HepG2 (cell line): ENCODE data around the gene BCAM. TPM values are rescaled to one million over a fixed set of nuclear protein-coding genes. Genes with fewer than 3 reads are reported as not detected.

Source experiments
- AFF4 ChIP-seq: sonication (generic); formaldehyde crosslinking; IDR thresholded peaks from 2 replicates; pipeline ENCODE4 v1.4.0; 2020; ENCODE audit warnings: missing genetic modification reagents
- CCAR2 ChIP-seq: fragments of 200-400 bp; formaldehyde crosslinking; optimal IDR thresholded peaks from 2 replicates; pipeline ENCODE3; 2018; ENCODE audit warnings: low read depth, mild to moderate bottlenecking, low read length, moderate library complexity
- CSRNP2 ChIP-seq: sonication (generic); formaldehyde crosslinking; conservative IDR thresholded peaks from 2 replicates; pipeline ENCODE4 v1.8.0; 2022; ENCODE audit warnings: low read depth, missing genetic modification reagents
- EED ChIP-seq: sonication (generic); formaldehyde crosslinking; IDR thresholded peaks from 2 replicates; pipeline ENCODE4 v1.5.0; 2020; ENCODE audit warnings: mild to moderate bottlenecking, missing genetic modification reagents
- ETV5 ChIP-seq: IDR thresholded peaks from 2 replicates; pipeline ENCODE4 v1.6.1; 2018; ENCODE audit warnings: missing biosample characterization, missing genetic modification reagents, inconsistent platforms, borderline replicate concordance
- HMG20A ChIP-seq: IDR thresholded peaks from 2 replicates; pipeline ENCODE4 v1.6.1; 2016; ENCODE audit warnings: borderline replicate concordance
- HNF4A ChIP-seq: sonication (generic); formaldehyde crosslinking; IDR thresholded peaks from 2 replicates; pipeline ENCODE4 v1.4.0; 2020; ENCODE audit warnings: missing genetic modification reagents
- IRF1 ChIP-seq: sonication (generic); formaldehyde crosslinking; IDR thresholded peaks from 2 replicates; pipeline ENCODE4 v1.4.0; 2020; ENCODE audit warnings: low read depth, mild to moderate bottlenecking, missing genetic modification reagents
- NR2F6 ChIP-seq, 2 experiments: IDR thresholded peaks; 2 replicates each; pipeline ENCODE4 v1.6.1; 2016; ENCODE audit warnings: antibody characterized with exemption in 1 of 2, mild to moderate bottlenecking in 1 of 2
- RELA ChIP-seq: sonication (generic); formaldehyde crosslinking; IDR thresholded peaks from 2 replicates; pipeline ENCODE4 v1.4.0; 2020; ENCODE audit warnings: missing genetic modification reagents
- TCF7 ChIP-seq: sonication (generic); IDR thresholded peaks from 2 replicates; pipeline ENCODE4 v1.6.1; 2016; ENCODE audit warnings: antibody characterized with exemption, low read depth
- ZBTB39 ChIP-seq: sonication (generic); formaldehyde crosslinking; IDR thresholded peaks from 2 replicates; pipeline ENCODE4 v1.5.0; 2020; ENCODE audit warnings: missing genetic modification reagents
- ZEB1 ChIP-seq: IDR thresholded peaks from 2 replicates; pipeline ENCODE4 v1.6.1; 2012; ENCODE audit warnings: mild to moderate bottlenecking, low read depth, inconsistent platforms; ENCODE audit not compliant: insufficient replicate concordance
- ZKSCAN1 ChIP-seq: fragments of 150-350 bp; IDR thresholded peaks from 2 replicates; pipeline ENCODE4 v1.6.1; 2014; ENCODE audit warnings: low read length
- ZNF138 ChIP-seq: sonication (generic); formaldehyde crosslinking; IDR thresholded peaks from 2 replicates; pipeline ENCODE4 v1.5.0; 2020; ENCODE audit warnings: mild to moderate bottlenecking, low read depth, missing genetic modification reagents
- ZNF34 ChIP-seq: sonication (generic); formaldehyde crosslinking; IDR thresholded peaks from 2 replicates; pipeline ENCODE4 v1.4.0; 2020; ENCODE audit warnings: mild to moderate bottlenecking, missing genetic modification reagents, borderline replicate concordance
- ZNF512B ChIP-seq: sonication (generic); formaldehyde crosslinking; IDR thresholded peaks from 2 replicates; pipeline ENCODE4 v1.5.1; 2020; ENCODE audit warnings: missing genetic modification reagents, mild to moderate bottlenecking, borderline replicate concordance
- ZNF558 ChIP-seq: sonication (generic); formaldehyde crosslinking; IDR thresholded peaks from 2 replicates; pipeline ENCODE4 v1.9.0; 2022; ENCODE audit warnings: mild to moderate bottlenecking, missing genetic modification reagents, borderline replicate concordance
- ZSCAN25 ChIP-seq: sonication (generic); formaldehyde crosslinking; IDR thresholded peaks from 2 replicates; pipeline ENCODE4 v1.8.0; 2022; ENCODE audit warnings: mild to moderate bottlenecking, missing genetic modification reagents
- polyA plus RNA-seq, 8 experiments: library from polyadenylated mRNA; depleted of rRNA in 3 of 8; stranded (reverse) in 7 of 8; unstranded in 1 of 8; fragments of >200 nt; fragmentation: Illumina TruSeq in 4 of 8; extraction: Trizol in 4 of 8; gene quantifications; 2 replicates each; pipeline versions ENCODE4 v1.2.1 to v1.2.3, GENCODE V29; 2011 to 2016; ENCODE audit warnings: low read depth in 4 of 8, missing spikeins in 1 of 8, mixed read lengths in 1 of 8; ENCODE audit not compliant: insufficient read depth in 1 of 8
- total RNA-seq, 5 experiments: library from RNA; depleted of rRNA; stranded (reverse); fragments of >200 nt; fragmentation: Illumina TruSeq; extraction: Trizol; gene quantifications; 2 replicates each; pipeline ENCODE4 v1.2.3, GENCODE V29; 2016; ENCODE audit warnings: low read depth in 1 of 5

BCAM gene
- total and polyA plus RNA-seq, 2 of the 13 experiments (the other 11 are each of a cell fraction or from before 2014, with no cell fraction given): 51.2 to 62.7 TPM

- TF ChIP-seq ZBTB39 (CRISPR knock-in tag) (peak; percentile 95), NR2F6 (IDR thresholded peaks at IDR 0.05) (no peak), NR2F6 (CRISPR knock-in tag; IDR thresholded peaks at IDR 0.05) (peak; percentile 66), CCAR2 (no peak), ZEB1 (peak; percentile 89), HNF4A (CRISPR knock-in tag) (peak; percentile 49), ZSCAN25 (no peak; the same call in 1 of the 2 replicates), ZNF34 (CRISPR knock-in tag) (no peak), ZNF512B (CRISPR knock-in tag) (no peak), ZNF558 (no peak), CSRNP2 (CRISPR knock-in tag) (no peak), ZKSCAN1 (no peak), ETV5 (CRISPR knock-in tag) (peak; percentile 41; the same call in 1 of the 2 replicates), RELA (CRISPR knock-in tag) (no peak), ZNF138 (CRISPR knock-in tag) (no peak), HMG20A (CRISPR knock-in tag) (peak; percentile 26; the same call in 1 of the 2 replicates), IRF1 (CRISPR knock-in tag) (no peak), AFF4 (CRISPR knock-in tag) (no peak), TCF7 (no peak), EED (CRISPR knock-in tag) (no peak)
Observed at GRCh38 chr19:44807162-44807561, 1.7 kb upstream of the BCAM start (continued).
